Astrocyte (in vitro differentiated cells and primary cell): Measurements from ENCODE around the gene KRT7. TPM values are rescaled to one million over a fixed set of nuclear protein-coding genes. Genes with fewer than 3 reads are reported as not detected.
"Not testable (repeated sequence)": the region's sequence is repeated elsewhere in the genome, so short reads cannot be mapped to it uniquely, and the experiment has no call there.

Experiments
- DNase-seq: peaks from one replicate; pipeline ENCODE4 v3.0.0-alpha.2; 2010; ENCODE audit warnings: low read depth
- FAIRE-seq: peaks from 2 replicates; lab custom pipeline; 2011; peaks lifted over from hg19 to GRCh38; lab: Jason Lieb, UNC
- H2AFZ ChIP-seq: 2 replicates; pipeline ENCODE4 v1.6.0; 2012; ENCODE audit warnings: low read depth, low read length, inconsistent platforms
- H3K27ac ChIP-seq: 2 replicates; pipeline ENCODE4 v1.5.1; 2011; ENCODE audit warnings: low read depth, low read length, inconsistent platforms
- H3K27me3 ChIP-seq: 2 replicates; pipeline ENCODE4 v1.6.0; 2011; ENCODE audit warnings: low read length, inconsistent platforms; ENCODE audit not compliant: insufficient read depth
- H3K36me3 ChIP-seq: 2 replicates; pipeline ENCODE4 v1.5.1; 2011; ENCODE audit warnings: low read length, inconsistent platforms; ENCODE audit not compliant: insufficient read depth
- H3K4me1 ChIP-seq: 2 replicates; pipeline ENCODE4 v1.5.1; 2011; ENCODE audit warnings: low read length, inconsistent platforms; ENCODE audit not compliant: insufficient read depth
- H3K4me2 ChIP-seq: 2 replicates; pipeline ENCODE4 v1.6.0; 2012; ENCODE audit warnings: low read length, inconsistent platforms
- H3K4me3 ChIP-seq: 2 replicates; pipeline ENCODE4 v1.5.1; 2011; ENCODE audit warnings: low read depth, mild to moderate bottlenecking, low read length, inconsistent platforms; ENCODE audit not compliant: insufficient read depth
- H3K79me2 ChIP-seq: 2 replicates; pipeline ENCODE4 v1.6.0; 2012; ENCODE audit warnings: mild to moderate bottlenecking, low read length, inconsistent platforms; ENCODE audit not compliant: insufficient read depth
- H3K9ac ChIP-seq: 2 replicates; pipeline ENCODE4 v1.6.0; 2012; ENCODE audit warnings: mild to moderate bottlenecking, low read length, inconsistent platforms
- H3K9me3 ChIP-seq: 2 replicates; pipeline ENCODE4 v1.5.1; 2012; ENCODE audit warnings: low read depth, mild to moderate bottlenecking, low read length, inconsistent platforms; ENCODE audit not compliant: insufficient read depth
- H4K20me1 ChIP-seq: 2 replicates; pipeline ENCODE4 v1.6.0; 2012; ENCODE audit warnings: low read length, inconsistent platforms; ENCODE audit not compliant: insufficient read depth
- H3K27ac Mint-ChIP-seq: one replicate; pipeline ENCODE4 v1.8.0; 2021; ENCODE audit warnings: mild to moderate bottlenecking, mixed read lengths; ENCODE audit not compliant: unreplicated experiment
- H3K27me3 Mint-ChIP-seq: one replicate; pipeline ENCODE4 v1.8.0; 2021; ENCODE audit warnings: low read depth, mixed read lengths; ENCODE audit not compliant: unreplicated experiment
- H3K36me3 Mint-ChIP-seq: one replicate; pipeline ENCODE4 v1.8.0; 2021; ENCODE audit warnings: low read depth, mixed read lengths; ENCODE audit not compliant: unreplicated experiment
- H3K4me1 Mint-ChIP-seq: one replicate; pipeline ENCODE4 v1.8.0; 2021; ENCODE audit warnings: low read depth, mixed read lengths; ENCODE audit not compliant: unreplicated experiment
- H3K4me3 Mint-ChIP-seq: one replicate; pipeline ENCODE4 v1.8.0; 2021; ENCODE audit warnings: mild to moderate bottlenecking, moderate library complexity, mixed read lengths; ENCODE audit not compliant: unreplicated experiment
- H3K9me3 Mint-ChIP-seq: one replicate; pipeline ENCODE4 v1.8.0; 2021; ENCODE audit warnings: mild to moderate bottlenecking, mixed read lengths; ENCODE audit not compliant: unreplicated experiment
- CTCF ChIP-seq: IDR thresholded peaks from 2 replicates; pipeline ENCODE4 v1.5.1; 2011; ENCODE audit warnings: low read depth, mild to moderate bottlenecking, inconsistent platforms, low read length, moderate library complexity; ENCODE audit not compliant: insufficient read depth
- EZH2 ChIP-seq: IDR thresholded peaks from 2 replicates; pipeline ENCODE4 v1.6.1; 2012; ENCODE audit warnings: mild to moderate bottlenecking, low read length, inconsistent platforms; ENCODE audit not compliant: insufficient read depth
- total RNA-seq: library from RNA; stranded (reverse); gene quantifications from 2 replicates; pipeline ENCODE4 v1.2.1, GENCODE V29; 2021

Gene KRT7
- total RNA-seq, 1 donor from 2014 or later: 149 TPM

- no peak overlapping the region for H3K27ac Mint-ChIP-seq
- H3K9me3 ChIP-seq: no peaks in the 10 kb centered on the region
- peaks cover 71% of the 10 kb centered on the region for H3K27me3 Mint-ChIP-seq
- H3K4me1 ChIP-seq: peaks cover 12% of the 10 kb centered on the region
- TF ChIP-seq EZH2 (peak; percentile 51), CTCF (no peak)
- peaks cover 14% of the 10 kb centered on the region for H3K27me3 ChIP-seq
- no peaks in the 10 kb centered on the region for H4K20me1 ChIP-seq
- H3K4me3 ChIP-seq: no peak overlapping the region
- H3K4me1 Mint-ChIP-seq: peaks cover 20% of the 10 kb centered on the region
- H3K27ac ChIP-seq: no peak overlapping the region
- H3K36me3 ChIP-seq: no peaks in the 10 kb centered on the region
- H2AFZ ChIP-seq: no peak overlapping the region
- FAIRE-seq: no peak
- DNase-seq: no peak
- peaks cover 2% of the 10 kb centered on the region for H3K9me3 Mint-ChIP-seq
- no peaks in the 10 kb centered on the region for H3K79me2 ChIP-seq
- H3K4me2 ChIP-seq: peak overlapping the region; percentile 9
- no peak overlapping the region for H3K9ac ChIP-seq
- peaks cover 4% of the 10 kb centered on the region for H3K36me3 Mint-ChIP-seq
- no peak overlapping the region for H3K4me3 Mint-ChIP-seq
These were observed 17.3 kb downstream of the KRT7 start for GRCh38 chr12:52250048-52250990.

DNA sequence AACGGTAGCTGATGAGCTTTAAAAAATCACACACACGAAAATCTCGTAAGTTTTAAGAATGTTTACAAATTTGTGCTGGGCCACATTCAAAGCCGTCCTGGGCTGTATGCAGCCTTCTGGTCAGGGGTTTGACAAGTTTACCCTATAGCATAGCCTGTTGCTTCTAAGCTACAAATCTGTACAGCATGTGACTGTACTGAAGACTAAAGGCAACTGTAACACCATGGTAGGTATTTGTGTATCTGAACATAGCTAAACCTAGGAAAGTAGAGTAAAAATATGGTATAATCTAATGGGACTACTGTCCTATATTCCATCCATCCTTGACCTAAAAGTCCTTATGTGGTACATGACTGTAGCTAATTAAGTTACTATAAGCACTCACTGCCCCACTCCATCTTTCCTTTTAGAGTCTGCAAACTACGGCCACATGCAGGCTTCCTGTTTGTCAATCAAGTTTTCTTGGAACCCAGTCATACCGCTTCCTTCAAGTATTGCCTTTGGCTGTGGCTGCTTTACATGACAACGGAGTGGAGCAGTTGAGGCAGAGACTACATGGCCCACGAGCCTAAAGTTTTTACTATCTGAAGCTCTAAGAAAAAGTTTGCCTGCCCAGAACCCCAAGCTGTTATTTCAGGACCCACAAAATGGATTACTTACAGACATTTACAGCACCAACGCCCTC lies 18.5 kb downstream of the KRT7 start:
- FAIRE-seq: no peak
- Histone ChIP-seq H3K4me2 (no peak overlapping the region), H3K9ac (no peak overlapping the region), H3K4me3 (no peak overlapping the region), H2AFZ (no peak overlapping the region), H4K20me1 (no peaks in the 10 kb centered on the region), H3K36me3 (no peaks in the 10 kb centered on the region), H3K79me2 (no peaks in the 10 kb centered on the region), H3K27ac (no peak overlapping the region), H3K4me1 (peaks cover 12% of the 10 kb centered on the region), H3K9me3 (no peaks in the 10 kb centered on the region), H3K27me3 (peaks cover 19% of the 10 kb centered on the region)
- peaks cover 77% of the 10 kb centered on the region for H3K27me3 Mint-ChIP-seq
- H3K9me3 Mint-ChIP-seq: peaks cover 5% of the 10 kb centered on the region
- no peak for DNase-seq
- no peak overlapping the region for H3K27ac Mint-ChIP-seq
- peaks cover 2% of the 10 kb centered on the region for H3K36me3 Mint-ChIP-seq
- TF ChIP-seq CTCF (no peak), EZH2 (no peak)
- no peak overlapping the region for H3K4me3 Mint-ChIP-seq
- H3K4me1 Mint-ChIP-seq: peaks cover 13% of the 10 kb centered on the region

GRCh38 chr12:52252175-52252615 lies 19.2 kb downstream of the KRT7 start:
- H3K36me3 ChIP-seq, H4K20me1 ChIP-seq, H3K36me3 Mint-ChIP-seq, H2AFZ ChIP-seq, H3K9me3 ChIP-seq, H3K4me1 ChIP-seq, H3K79me2 ChIP-seq, H3K9ac ChIP-seq, H3K9me3 Mint-ChIP-seq, H3K27ac ChIP-seq, FAIRE-seq, H3K27ac Mint-ChIP-seq, H3K4me2 ChIP-seq, H3K4me1 Mint-ChIP-seq, H3K4me3 ChIP-seq, DNase-seq, H3K4me3 Mint-ChIP-seq: not testable (repeated sequence)
- peaks cover 22% of the 10 kb centered on the region for H3K27me3 ChIP-seq
- peaks cover 83% of the 10 kb centered on the region for H3K27me3 Mint-ChIP-seq
